OCI-LY1 (cell line): ENCODE results near the gene SLC12A7.

Source experiments
- CTCF ChIP-seq: fragments of 200-600 bp; sonication (generic), shearing (Covaris generic); IDR thresholded peaks from 2 replicates; pipeline ENCODE4 v1.5.1; 2017; ENCODE audit warnings: mild to moderate bottlenecking, antibody characterized with exemption, low read length, moderate library complexity, mixed read lengths
- EZH2 ChIP-seq: fragments of 200-600 bp; sonication (generic), shearing (Covaris generic); IDR thresholded peaks from 2 replicates; pipeline ENCODE4 v1.8.0; 2017; ENCODE audit warnings: borderline replicate concordance, mixed run types, mild to moderate bottlenecking, antibody characterized with exemption, low read length, moderate library complexity, mixed read lengths

DNA sequence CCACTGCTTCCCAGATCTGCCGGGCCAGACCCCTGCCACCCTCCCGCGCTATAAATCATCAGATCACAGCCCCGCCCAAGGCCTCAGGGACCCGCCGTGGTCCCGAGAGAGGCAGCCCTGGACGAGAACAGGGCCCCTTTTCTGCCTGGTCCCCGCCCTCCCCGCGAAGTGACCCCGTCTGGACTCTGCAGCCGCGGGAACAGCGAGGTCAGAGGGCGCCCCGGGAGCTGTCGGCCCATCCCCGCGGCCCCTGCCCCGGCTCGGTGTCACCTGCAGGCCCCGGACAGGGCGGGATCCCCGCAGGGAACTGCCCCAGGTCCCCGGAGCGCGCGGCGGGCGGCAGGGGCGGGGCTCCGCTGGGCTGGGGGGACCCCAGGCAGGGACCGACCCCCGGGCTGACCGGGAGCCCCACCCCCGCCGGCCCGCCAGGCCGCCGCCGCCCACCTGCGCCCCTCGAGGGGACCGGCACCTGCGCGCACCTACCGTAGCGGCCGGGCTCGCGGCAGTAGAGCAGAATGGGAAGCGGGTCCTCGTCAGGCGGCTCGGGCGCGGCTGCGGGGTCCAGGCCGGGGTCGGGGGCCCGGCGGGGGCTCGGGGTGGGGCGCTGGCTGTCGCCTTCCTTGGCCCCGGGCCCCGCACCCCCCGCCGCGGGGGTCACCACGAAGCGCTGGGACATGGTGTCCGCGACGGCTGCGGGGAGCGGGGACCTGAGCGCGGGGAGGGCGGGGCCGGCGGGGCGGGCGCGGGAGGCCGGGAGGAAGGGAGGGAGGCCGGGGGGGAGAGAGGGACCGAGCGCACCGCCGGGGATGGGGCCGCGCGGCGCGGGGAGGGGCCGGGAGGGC, 43.5 kb upstream of the SLC12A7 start:
- TF ChIP-seq CTCF (no peak), EZH2 (no peak)
